ENCODE data around the gene VWA1. TPM values are rescaled to one million over a fixed set of nuclear protein-coding genes. Genes with fewer than 3 reads are reported as not detected.
A peak's percentile ranks its signal among the peaks of the same experiment; 100 is the strongest.

VWA1 gene
- total and polyA plus RNA-seq, 2 of the 4 experiments (the other 2 are of a cell fraction), result 1.1 to 6.1 TPM

DNA sequence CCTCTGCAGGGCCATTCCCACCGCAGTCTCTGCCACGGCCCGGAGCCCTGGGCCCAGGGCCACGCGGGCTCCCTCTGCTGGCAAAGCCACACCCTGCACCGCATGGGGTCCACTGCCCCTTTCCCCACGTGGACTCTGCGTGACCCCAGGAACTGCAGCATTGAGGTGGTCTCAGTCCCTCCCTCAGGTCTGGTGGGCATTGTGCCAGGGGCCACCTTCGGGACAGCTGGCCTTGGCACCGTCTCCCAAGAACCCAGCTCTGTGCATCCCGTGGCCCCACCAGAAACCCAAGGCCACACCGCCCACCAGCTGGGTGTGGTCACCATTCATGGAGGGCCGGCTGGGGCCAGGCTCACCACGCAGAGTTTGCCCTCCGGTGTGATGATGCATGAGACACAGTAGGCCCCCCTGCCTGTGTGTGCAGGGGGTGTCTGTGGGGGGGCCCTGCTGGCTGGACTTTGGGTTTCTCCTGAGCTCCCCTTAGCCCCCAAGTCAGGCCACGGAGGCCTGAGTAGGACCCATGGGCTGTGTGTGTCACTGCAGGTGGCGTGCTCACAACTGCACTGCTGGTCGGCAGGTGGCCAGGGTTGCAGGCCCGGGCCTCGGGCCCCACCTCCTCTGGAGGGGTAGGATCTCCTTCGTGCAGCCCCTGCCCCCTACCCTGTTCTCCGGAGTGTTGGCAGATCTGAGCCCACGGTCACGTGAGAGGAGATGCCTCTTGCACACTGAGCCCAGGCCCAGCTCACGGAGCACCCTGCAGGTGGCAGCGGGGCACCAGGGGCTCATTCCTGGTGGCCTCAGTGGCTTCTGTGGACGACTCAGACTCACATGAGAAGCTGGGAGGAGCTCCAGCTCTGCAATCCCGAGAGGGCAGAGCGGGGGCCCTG is 5.8 kb downstream of the VWA1 start (continued):
- no peak for TF ChIP-seq CHD1 (IDR thresholded peaks at IDR 0.05; ENCODE audit: low read depth, low read length)
- TF ChIP-seq FOS (IDR thresholded peaks at IDR 0.05; ENCODE audit: low read depth, low read length), result no peak
- TF ChIP-seq NFE2L2 (IDR thresholded peaks at IDR 0.05; ENCODE audit: low read depth, low read length), result no peak

DNA sequence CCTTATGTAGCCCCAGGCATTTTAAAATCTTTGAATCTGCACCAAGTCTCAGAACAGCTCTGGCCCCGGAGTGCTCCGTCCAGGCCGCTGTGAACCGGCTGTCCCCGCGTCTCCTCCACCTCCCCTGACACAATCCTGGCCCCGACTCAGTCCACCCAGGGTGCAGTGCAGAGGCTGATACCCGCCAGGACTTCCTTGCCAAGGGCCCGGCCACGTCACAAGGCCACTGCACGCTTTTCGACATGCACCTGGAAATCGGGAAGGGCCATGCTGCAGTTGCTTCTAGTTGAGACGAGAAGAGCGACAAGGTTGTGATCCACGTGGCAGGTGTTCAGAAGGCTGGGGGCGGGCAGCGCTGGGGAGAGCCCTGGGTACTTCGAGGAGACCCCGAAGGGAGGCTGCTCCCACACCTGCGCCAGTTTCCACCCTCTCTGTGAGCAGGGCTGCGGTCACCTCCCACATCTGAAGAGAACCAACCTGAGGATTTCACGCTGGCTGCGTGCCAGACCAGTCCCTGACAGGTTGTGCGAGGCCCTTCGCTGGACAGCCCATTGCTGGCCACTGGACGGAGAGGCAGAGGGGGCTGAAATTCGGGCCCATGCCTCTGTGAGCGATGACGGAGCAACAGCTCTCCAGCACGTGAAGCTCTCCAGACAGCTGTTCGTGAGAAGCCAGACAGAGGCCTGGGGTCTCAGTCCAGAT is 6.7 kb downstream of the VWA1 start:
- Histone ChIP-seq H3K18ac (ENCODE audit: low read depth, low read length) (no peak overlapping the region), H2BK120ac (ENCODE audit: low read depth, low read length) (no peak overlapping the region), H3K23ac (ENCODE audit: low read depth, low read length) (no peak overlapping the region), H4K8ac (ENCODE audit: low read depth in 2 of 2, low read length in 2 of 2) (no peak overlapping the region), H4K20me1 (ENCODE audit: insufficient read depth, low read length) (no peaks in the 10 kb centered on the region), H3K9ac (ENCODE audit: low read depth, low read length) (no peak overlapping the region), H2AK5ac (ENCODE audit: low read depth, low read length) (no peak overlapping the region), H3K27ac (ENCODE audit: insufficient read depth, low read length) (no peak overlapping the region), H4K91ac (ENCODE audit: insufficient read depth, low read depth, low read length) (no peak overlapping the region), H3K4me1 (ENCODE audit: control insufficient read depth, insufficient read depth, low read length) (no peaks in the 10 kb centered on the region), H2AK9ac (replicated peaks; ENCODE audit: low read depth, low read length, poor library complexity) (no peak overlapping the region), H3K14ac (replicated peaks; ENCODE audit: low read depth, low read length) (no peak overlapping the region), H3K9me3 (ENCODE audit: control insufficient read depth, insufficient read depth, low read length) (no peaks in the 10 kb centered on the region), H3K4me2 (ENCODE audit: low read depth, low read length) (no peak overlapping the region), H3K36me3 (ENCODE audit: control insufficient read depth, insufficient read depth, low read length) (no peaks in the 10 kb centered on the region), H3K9me1 (ENCODE audit: insufficient read depth, low read length) (no peaks in the 10 kb centered on the region), H3K4ac (ENCODE audit: low read depth, low read length) (no peak overlapping the region), H3K56ac (ENCODE audit: extremely low read depth, insufficient read depth, low read length) (no peak overlapping the region), H2AFZ (replicated peaks; ENCODE audit: low read length, poor library complexity) (peak overlapping the region; percentile 43), H2BK20ac (ENCODE audit: low read depth, low read length) (no peak overlapping the region), H4K5ac (ENCODE audit: low read depth, low read length) (no peak overlapping the region), H3K79me1 (ENCODE audit: low read depth in 1 of 2, low read length in 2 of 2) (no peaks in the 10 kb centered on the region), H2BK15ac (ENCODE audit: low read depth, low read length) (no peak overlapping the region), H3K4me3 (ENCODE audit: insufficient read depth, low read depth, low read length) (no peak overlapping the region), H2BK5ac (ENCODE audit: low read depth, low read length, poor library complexity, severe bottlenecking) (no peak overlapping the region), H3K27me3 (ENCODE audit: control insufficient read depth, insufficient read depth, low read length) (peaks cover 2% of the 10 kb centered on the region; the same call in 1 of the 2 replicates)
- dilution Hi-C loops (cut with HindIII; ENCODE audit: low sequenced_read_pairs, unreplicated experiment) (no loop called here), in situ Hi-C loops (cut with MboI; ENCODE audit: low sequenced_read_pairs) (no loop called here), intact Hi-C loops (cut with micrococcal nuclease) (loop anchor here (5.0 kb wide), 1 partner anchor 35 kb away; the partner anchor contains the start of gene MRPL20)
- BruUV-seq (replicated peaks), result no TSS peak
- CTCF ChIA-PET, result interaction anchor here (1.1 kb wide), 1 partner anchor 34 kb away, joined by 3 read pairs; no protein-coding TSS in a partner anchor
- POLR2A ChIA-PET (ENCODE audit: unreplicated experiment), result no interaction called here
- DNase-seq (no peak), ATAC-seq (ENCODE audit: low read depth) (no peak)
- 78% methylated on average over 11 of the region's 32 CpGs; no CpG with 5 or more reads in 1 of the 2 experiments for WGBS, 2 experiments (ENCODE audit: extremely low coverage in 2 of 2, insufficient read length in 1 of 2)
- TF ChIP-seq MXI1 (IDR thresholded peaks at IDR 0.05; ENCODE audit: borderline replicate concordance, low read depth, low read length), result no peak
- TF ChIP-seq MAZ (IDR thresholded peaks at IDR 0.05; ENCODE audit: borderline replicate concordance, low read depth, low read length), result no peak
- no peak for TF ChIP-seq SMC3 (IDR thresholded peaks at IDR 0.05; ENCODE audit: low read depth, low read length)
- no peak for TF ChIP-seq MAFK (IDR thresholded peaks at IDR 0.05; ENCODE audit: low read depth, low read length)
- no peak for TF ChIP-seq RAD21 (IDR thresholded peaks at IDR 0.05; ENCODE audit: low read length)
- no peak for TF ChIP-seq BHLHE40 (IDR thresholded peaks at IDR 0.05; ENCODE audit: low read depth, low read length)
- TF ChIP-seq FOS (IDR thresholded peaks at IDR 0.05; ENCODE audit: low read depth, low read length), result no peak
- TF ChIP-seq, protein P1, sequence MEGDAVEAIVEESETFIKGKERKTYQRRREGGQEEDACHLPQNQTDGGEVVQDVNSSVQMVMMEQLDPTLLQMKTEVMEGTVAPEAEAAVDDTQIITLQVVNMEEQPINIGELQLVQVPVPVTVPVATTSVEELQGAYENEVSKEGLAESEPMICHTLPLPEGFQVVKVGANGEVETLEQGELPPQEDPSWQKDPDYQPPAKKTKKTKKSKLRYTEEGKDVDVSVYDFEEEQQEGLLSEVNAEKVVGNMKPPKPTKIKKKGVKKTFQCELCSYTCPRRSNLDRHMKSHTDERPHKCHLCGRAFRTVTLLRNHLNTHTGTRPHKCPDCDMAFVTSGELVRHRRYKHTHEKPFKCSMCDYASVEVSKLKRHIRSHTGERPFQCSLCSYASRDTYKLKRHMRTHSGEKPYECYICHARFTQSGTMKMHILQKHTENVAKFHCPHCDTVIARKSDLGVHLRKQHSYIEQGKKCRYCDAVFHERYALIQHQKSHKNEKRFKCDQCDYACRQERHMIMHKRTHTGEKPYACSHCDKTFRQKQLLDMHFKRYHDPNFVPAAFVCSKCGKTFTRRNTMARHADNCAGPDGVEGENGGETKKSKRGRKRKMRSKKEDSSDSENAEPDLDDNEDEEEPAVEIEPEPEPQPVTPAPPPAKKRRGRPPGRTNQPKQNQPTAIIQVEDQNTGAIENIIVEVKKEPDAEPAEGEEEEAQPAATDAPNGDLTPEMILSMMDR (conservative IDR thresholded peaks at IDR 0.05; ENCODE audit: low read depth, low read length), result no peak
- no peak for TF ChIP-seq CHD1 (IDR thresholded peaks at IDR 0.05; ENCODE audit: low read depth, low read length)
- no peak for TF ChIP-seq NFE2L2 (IDR thresholded peaks at IDR 0.05; ENCODE audit: low read depth, low read length)
- TF ChIP-seq, protein P2, sequence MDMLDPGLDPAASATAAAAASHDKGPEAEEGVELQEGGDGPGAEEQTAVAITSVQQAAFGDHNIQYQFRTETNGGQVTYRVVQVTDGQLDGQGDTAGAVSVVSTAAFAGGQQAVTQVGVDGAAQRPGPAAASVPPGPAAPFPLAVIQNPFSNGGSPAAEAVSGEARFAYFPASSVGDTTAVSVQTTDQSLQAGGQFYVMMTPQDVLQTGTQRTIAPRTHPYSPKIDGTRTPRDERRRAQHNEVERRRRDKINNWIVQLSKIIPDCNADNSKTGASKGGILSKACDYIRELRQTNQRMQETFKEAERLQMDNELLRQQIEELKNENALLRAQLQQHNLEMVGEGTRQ (IDR thresholded peaks at IDR 0.05; ENCODE audit: low read depth, low read length), result no peak
- no peak for TF ChIP-seq CEBPB (IDR thresholded peaks at IDR 0.05; ENCODE audit: low read depth, low read length)

Data from IMR-90 (cell line).